ENCODE measurements around the gene OMA1. TPM values are rescaled to one million over a fixed set of nuclear protein-coding genes. Genes with fewer than 3 reads are reported as not detected.

Gene OMA1
- polyA plus RNA-seq, 1 of the 3 experiments (the other 2 are of a cell fraction) = 6.9 TPM

DNA sequence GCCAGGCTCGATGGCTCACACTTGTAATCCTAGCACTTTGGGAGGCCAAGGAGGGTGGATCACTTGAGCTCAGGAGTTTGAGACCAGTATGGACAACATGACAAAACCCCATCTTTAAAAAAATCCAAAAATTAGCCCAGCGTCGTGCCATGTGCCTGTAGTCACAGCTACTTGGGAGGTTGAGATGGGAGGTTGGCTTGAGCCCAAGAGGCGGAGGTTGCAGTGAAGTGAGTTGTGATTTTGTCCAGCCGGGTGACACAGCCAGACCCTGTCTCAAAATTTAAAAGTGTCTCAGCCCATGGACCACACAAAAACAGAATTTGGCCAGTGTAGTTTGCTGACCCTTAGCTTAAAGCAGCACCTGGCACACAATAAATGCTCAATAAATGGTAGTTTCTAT, 41.9 kb upstream of the OMA1 start (continued):
- TF ChIP-seq, protein P1, sequence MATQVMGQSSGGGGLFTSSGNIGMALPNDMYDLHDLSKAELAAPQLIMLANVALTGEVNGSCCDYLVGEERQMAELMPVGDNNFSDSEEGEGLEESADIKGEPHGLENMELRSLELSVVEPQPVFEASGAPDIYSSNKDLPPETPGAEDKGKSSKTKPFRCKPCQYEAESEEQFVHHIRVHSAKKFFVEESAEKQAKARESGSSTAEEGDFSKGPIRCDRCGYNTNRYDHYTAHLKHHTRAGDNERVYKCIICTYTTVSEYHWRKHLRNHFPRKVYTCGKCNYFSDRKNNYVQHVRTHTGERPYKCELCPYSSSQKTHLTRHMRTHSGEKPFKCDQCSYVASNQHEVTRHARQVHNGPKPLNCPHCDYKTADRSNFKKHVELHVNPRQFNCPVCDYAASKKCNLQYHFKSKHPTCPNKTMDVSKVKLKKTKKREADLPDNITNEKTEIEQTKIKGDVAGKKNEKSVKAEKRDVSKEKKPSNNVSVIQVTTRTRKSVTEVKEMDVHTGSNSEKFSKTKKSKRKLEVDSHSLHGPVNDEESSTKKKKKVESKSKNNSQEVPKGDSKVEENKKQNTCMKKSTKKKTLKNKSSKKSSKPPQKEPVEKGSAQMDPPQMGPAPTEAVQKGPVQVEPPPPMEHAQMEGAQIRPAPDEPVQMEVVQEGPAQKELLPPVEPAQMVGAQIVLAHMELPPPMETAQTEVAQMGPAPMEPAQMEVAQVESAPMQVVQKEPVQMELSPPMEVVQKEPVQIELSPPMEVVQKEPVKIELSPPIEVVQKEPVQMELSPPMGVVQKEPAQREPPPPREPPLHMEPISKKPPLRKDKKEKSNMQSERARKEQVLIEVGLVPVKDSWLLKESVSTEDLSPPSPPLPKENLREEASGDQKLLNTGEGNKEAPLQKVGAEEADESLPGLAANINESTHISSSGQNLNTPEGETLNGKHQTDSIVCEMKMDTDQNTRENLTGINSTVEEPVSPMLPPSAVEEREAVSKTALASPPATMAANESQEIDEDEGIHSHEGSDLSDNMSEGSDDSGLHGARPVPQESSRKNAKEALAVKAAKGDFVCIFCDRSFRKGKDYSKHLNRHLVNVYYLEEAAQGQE (IDR thresholded peaks at IDR 0.05; ENCODE audit: low read depth, low read length) = no peak
- TF ChIP-seq JUND (IDR thresholded peaks at IDR 0.05) = no peak

DNA sequence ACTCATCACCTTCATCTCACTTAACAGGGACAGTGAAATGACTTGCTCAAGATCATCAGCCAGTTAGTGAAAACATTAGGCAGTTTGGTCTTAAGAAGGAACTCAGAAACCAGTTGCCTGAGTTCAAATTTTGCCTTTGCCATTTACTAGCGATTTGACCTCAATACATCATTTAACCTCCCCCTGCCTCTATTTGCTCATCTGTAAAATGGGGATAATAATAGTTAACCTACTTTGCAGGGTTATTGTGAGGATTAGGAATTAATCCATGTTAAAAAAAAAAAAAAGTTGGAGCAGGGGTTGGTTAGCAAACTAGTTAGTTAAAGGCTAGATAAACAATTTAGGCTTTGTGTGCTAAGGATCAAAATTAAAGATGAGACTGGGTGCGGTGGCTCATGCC, 41.1 kb upstream of the OMA1 start:
- no peak for DNase-seq
- Histone ChIP-seq H3K9me2 (no peaks in the 10 kb centered on the region), H3F3A (replicated peaks; ENCODE audit: insufficient read depth) (peaks cover 15% of the 10 kb centered on the region), H3K27ac (ENCODE audit: low read depth in 2 of 2, low read length in 1 of 2) (no peak overlapping the region), H3K4me2 (no peak overlapping the region), H3K36me3 (replicated peaks in 1 of 2; ENCODE audit: control insufficient read depth in 1 of 2, insufficient read depth in 2 of 2, low read length in 1 of 2) (no peaks in the 10 kb centered on the region), H3K4me3 (ENCODE audit: low read depth in 2 of 2, low read length in 1 of 2) (no peak overlapping the region), H2AFZ (ENCODE audit: low read depth) (no peak overlapping the region), H3K27me3 (ENCODE audit: insufficient read depth) (no peaks in the 10 kb centered on the region), H3K79me2 (ENCODE audit: insufficient read depth) (no peaks in the 10 kb centered on the region), H3K4me1 (ENCODE audit: control insufficient read depth in 1 of 2, insufficient read depth in 2 of 2, low read depth in 1 of 2, low read length in 1 of 2) (peaks cover 3 to 12% of the 10 kb centered on the region in 2 experiments; a peak in 3 of 4 replicates), H3K9ac (no peak overlapping the region), H3K9me3 (no peaks in the 10 kb centered on the region), H4K20me1 (ENCODE audit: insufficient read depth) (no peaks in the 10 kb centered on the region)
- 92% methylated on average over 2 of the region's 2 CpGs for WGBS (ENCODE audit: low lambda C conversion rate)
- ChIA-PET POLR2A (no interaction called here), CTCF (interaction anchor here (0.6 kb wide), 2 partner anchors 883 to 1425 kb away, joined by 3 read pairs; no protein-coding TSS in a partner anchor)
- no peak for TF ChIP-seq EP300 (IDR thresholded peaks at IDR 0.05; ENCODE audit: borderline replicate concordance in 1 of 2, low read depth in 1 of 2, low read length in 1 of 2)
- no peak for TF ChIP-seq POLR2AphosphoS5 (IDR thresholded peaks at IDR 0.05; ENCODE audit: low read depth, low read length)
- TF ChIP-seq TEAD4 (IDR thresholded peaks at IDR 0.05; ENCODE audit: borderline replicate concordance, insufficient read depth) = no peak
- no peak for TF ChIP-seq GATA2 (CRISPR knock-in tag; IDR thresholded peaks at IDR 0.05)
- TF ChIP-seq RCOR1 (IDR thresholded peaks at IDR 0.05; ENCODE audit: low read length) = no peak
- no peak for TF ChIP-seq MXI1 (IDR thresholded peaks at IDR 0.05; ENCODE audit: low read depth, low read length)
- TF ChIP-seq NFIC (IDR thresholded peaks at IDR 0.05; ENCODE audit: borderline replicate concordance) = no peak
- no peak for TF ChIP-seq SIN3A (IDR thresholded peaks at IDR 0.05; ENCODE audit: borderline replicate concordance, low read depth, low read length)
- TF ChIP-seq MEF2A (IDR thresholded peaks at IDR 0.05; ENCODE audit: borderline replicate concordance, low read depth) = no peak
- TF ChIP-seq, protein P2, sequence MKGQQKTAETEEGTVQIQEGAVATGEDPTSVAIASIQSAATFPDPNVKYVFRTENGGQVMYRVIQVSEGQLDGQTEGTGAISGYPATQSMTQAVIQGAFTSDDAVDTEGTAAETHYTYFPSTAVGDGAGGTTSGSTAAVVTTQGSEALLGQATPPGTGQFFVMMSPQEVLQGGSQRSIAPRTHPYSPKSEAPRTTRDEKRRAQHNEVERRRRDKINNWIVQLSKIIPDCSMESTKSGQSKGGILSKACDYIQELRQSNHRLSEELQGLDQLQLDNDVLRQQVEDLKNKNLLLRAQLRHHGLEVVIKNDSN (IDR thresholded peaks at IDR 0.05; ENCODE audit: borderline replicate concordance, low read depth) = no peak
- no peak for TF ChIP-seq SMC3 (IDR thresholded peaks at IDR 0.05; ENCODE audit: low read depth, low read length)
- TF ChIP-seq RAD21 (IDR thresholded peaks at IDR 0.05; ENCODE audit: low read length) = no peak
- TF ChIP-seq, protein P3, sequence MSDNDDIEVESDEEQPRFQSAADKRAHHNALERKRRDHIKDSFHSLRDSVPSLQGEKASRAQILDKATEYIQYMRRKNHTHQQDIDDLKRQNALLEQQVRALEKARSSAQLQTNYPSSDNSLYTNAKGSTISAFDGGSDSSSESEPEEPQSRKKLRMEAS (IDR thresholded peaks at IDR 0.05; ENCODE audit: low read depth) = no peak
